HCT116 (cell line): ENCODE measurements around the gene SIRPG.

Experiments used
- EGR1 ChIP-seq: IDR thresholded peaks from 2 replicates; pipeline ENCODE4 v1.6.1; 2012; ENCODE audit warnings: low read depth
- EZH2 ChIP-seq: fragments of 200-600 bp; sonication (generic); IDR thresholded peaks from 2 replicates; pipeline ENCODE4 v1.6.1; 2017; ENCODE audit warnings: antibody characterized with exemption, mixed run types
- EZH2phosphoT487 ChIP-seq: fragments of 200-600 bp; IDR thresholded peaks from 2 replicates; pipeline ENCODE4 v1.6.1; 2018; ENCODE audit warnings: antibody characterized with exemption, borderline replicate concordance
- POLR2A ChIP-seq: IDR thresholded peaks from 2 replicates; pipeline ENCODE4 v1.7.0; 2011; ENCODE audit warnings: borderline replicate concordance; ENCODE audit not compliant: insufficient read depth, insufficient read length; ENCODE audit errors: extremely low read depth
- POLR2AphosphoS5 ChIP-seq: IDR thresholded peaks from 2 replicates; pipeline ENCODE4 v1.6.1; 2011; ENCODE audit warnings: mild to moderate bottlenecking, low read depth, low read length, moderate library complexity
- RAD21 ChIP-seq: IDR thresholded peaks from 2 replicates; pipeline ENCODE4 v1.6.1; 2012; ENCODE audit warnings: low read depth, mild to moderate bottlenecking
- SRF ChIP-seq: IDR thresholded peaks from 2 replicates; pipeline ENCODE4 v1.6.1; 2012; ENCODE audit warnings: low read depth
- TCF7L2 ChIP-seq: IDR thresholded peaks from 2 replicates; pipeline ENCODE4 v1.7.0; 2011; ENCODE audit warnings: borderline replicate concordance, inconsistent platforms; ENCODE audit not compliant: insufficient read depth, insufficient read length; ENCODE audit errors: extremely low read depth
- YY1 ChIP-seq: IDR thresholded peaks from 2 replicates; pipeline ENCODE4 v1.6.1; 2011; ENCODE audit warnings: low read length, low read depth, moderate library complexity, mild to moderate bottlenecking; ENCODE audit not compliant: insufficient replicate concordance; ENCODE audit errors: extremely low read depth
- TF ChIP-seq, protein P1 (sequence below), 3 experiments: fragments of 200-600 bp in 1 of 3; sonication (generic) in 1 of 3; IDR thresholded peaks in 2 of 3; conservative IDR thresholded peaks in 1 of 3; 2 replicates each; pipeline ENCODE4 v1.5.1; 2012 to 2017; ENCODE audit warnings: low read depth in 2 of 3, low read length in 2 of 3, antibody characterized with exemption in 1 of 3, borderline replicate concordance in 1 of 3, control low read depth in 1 of 3, mild to moderate bottlenecking in 1 of 3, mixed read lengths in 1 of 3, mixed run types in 1 of 3, moderate library complexity in 1 of 3; ENCODE audit not compliant: insufficient read depth in 1 of 3
- TF ChIP-seq, protein P2 (sequence below): IDR thresholded peaks from 2 replicates; pipeline ENCODE4 v1.6.1; 2012; ENCODE audit warnings: low read depth
- TF ChIP-seq, protein P3 (sequence below): IDR thresholded peaks from 2 replicates; pipeline ENCODE4 v1.6.1; 2012
- TF ChIP-seq, protein P4 (sequence below): IDR thresholded peaks from 2 replicates; pipeline ENCODE4 v1.6.1; 2011; ENCODE audit warnings: mild to moderate bottlenecking, low read length, moderate library complexity; ENCODE audit not compliant: insufficient replicate concordance; ENCODE audit errors: extremely low read depth

DNA sequence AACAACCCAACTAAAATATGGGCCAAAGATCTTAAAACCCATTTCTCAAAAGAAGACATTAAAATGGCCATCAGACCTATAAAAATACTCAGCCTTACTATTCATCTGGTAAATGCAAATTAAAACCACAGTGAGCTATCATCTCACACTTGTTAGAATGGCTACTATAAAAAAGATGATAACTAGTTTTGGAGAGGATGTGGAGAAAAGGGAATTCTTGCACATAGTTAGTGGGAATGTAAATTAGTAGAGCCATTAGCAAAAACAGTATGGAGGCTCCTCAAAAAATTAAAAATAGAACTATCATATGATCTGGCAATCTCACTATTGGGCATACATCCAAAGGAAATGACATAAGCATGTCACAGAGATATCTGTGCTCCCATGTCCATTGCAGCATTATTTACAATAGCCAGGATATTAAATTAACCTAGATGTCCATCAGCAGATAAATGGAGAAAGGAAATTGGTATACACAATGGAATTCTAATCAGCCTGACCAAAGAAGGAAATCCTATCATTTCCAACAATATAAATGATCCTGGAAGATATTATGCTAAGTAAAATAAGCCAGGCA, 40.6 kb downstream of the SIRPG start:
- TF ChIP-seq EGR1 (no peak), SRF (no peak), POLR2A (no peak), POLR2AphosphoS5 (no peak), EZH2 (no peak), YY1 (no peak), TCF7L2 (no peak), RAD21 (no peak), EZH2phosphoT487 (no peak)
- TF ChIP-seq, protein P1, sequence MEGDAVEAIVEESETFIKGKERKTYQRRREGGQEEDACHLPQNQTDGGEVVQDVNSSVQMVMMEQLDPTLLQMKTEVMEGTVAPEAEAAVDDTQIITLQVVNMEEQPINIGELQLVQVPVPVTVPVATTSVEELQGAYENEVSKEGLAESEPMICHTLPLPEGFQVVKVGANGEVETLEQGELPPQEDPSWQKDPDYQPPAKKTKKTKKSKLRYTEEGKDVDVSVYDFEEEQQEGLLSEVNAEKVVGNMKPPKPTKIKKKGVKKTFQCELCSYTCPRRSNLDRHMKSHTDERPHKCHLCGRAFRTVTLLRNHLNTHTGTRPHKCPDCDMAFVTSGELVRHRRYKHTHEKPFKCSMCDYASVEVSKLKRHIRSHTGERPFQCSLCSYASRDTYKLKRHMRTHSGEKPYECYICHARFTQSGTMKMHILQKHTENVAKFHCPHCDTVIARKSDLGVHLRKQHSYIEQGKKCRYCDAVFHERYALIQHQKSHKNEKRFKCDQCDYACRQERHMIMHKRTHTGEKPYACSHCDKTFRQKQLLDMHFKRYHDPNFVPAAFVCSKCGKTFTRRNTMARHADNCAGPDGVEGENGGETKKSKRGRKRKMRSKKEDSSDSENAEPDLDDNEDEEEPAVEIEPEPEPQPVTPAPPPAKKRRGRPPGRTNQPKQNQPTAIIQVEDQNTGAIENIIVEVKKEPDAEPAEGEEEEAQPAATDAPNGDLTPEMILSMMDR (IDR thresholded peaks at IDR 0.05 in 2 of 3, conservative IDR thresholded peaks at IDR 0.05 in 1 of 3; ENCODE audit: borderline replicate concordance in 1 of 3, insufficient read depth in 1 of 3, low read depth in 2 of 3, low read length in 2 of 3), result no peak
- TF ChIP-seq, protein P2, sequence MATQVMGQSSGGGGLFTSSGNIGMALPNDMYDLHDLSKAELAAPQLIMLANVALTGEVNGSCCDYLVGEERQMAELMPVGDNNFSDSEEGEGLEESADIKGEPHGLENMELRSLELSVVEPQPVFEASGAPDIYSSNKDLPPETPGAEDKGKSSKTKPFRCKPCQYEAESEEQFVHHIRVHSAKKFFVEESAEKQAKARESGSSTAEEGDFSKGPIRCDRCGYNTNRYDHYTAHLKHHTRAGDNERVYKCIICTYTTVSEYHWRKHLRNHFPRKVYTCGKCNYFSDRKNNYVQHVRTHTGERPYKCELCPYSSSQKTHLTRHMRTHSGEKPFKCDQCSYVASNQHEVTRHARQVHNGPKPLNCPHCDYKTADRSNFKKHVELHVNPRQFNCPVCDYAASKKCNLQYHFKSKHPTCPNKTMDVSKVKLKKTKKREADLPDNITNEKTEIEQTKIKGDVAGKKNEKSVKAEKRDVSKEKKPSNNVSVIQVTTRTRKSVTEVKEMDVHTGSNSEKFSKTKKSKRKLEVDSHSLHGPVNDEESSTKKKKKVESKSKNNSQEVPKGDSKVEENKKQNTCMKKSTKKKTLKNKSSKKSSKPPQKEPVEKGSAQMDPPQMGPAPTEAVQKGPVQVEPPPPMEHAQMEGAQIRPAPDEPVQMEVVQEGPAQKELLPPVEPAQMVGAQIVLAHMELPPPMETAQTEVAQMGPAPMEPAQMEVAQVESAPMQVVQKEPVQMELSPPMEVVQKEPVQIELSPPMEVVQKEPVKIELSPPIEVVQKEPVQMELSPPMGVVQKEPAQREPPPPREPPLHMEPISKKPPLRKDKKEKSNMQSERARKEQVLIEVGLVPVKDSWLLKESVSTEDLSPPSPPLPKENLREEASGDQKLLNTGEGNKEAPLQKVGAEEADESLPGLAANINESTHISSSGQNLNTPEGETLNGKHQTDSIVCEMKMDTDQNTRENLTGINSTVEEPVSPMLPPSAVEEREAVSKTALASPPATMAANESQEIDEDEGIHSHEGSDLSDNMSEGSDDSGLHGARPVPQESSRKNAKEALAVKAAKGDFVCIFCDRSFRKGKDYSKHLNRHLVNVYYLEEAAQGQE, result no peak
- TF ChIP-seq, protein P3, sequence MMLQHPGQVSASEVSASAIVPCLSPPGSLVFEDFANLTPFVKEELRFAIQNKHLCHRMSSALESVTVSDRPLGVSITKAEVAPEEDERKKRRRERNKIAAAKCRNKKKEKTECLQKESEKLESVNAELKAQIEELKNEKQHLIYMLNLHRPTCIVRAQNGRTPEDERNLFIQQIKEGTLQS, result no peak
- TF ChIP-seq, protein P4, sequence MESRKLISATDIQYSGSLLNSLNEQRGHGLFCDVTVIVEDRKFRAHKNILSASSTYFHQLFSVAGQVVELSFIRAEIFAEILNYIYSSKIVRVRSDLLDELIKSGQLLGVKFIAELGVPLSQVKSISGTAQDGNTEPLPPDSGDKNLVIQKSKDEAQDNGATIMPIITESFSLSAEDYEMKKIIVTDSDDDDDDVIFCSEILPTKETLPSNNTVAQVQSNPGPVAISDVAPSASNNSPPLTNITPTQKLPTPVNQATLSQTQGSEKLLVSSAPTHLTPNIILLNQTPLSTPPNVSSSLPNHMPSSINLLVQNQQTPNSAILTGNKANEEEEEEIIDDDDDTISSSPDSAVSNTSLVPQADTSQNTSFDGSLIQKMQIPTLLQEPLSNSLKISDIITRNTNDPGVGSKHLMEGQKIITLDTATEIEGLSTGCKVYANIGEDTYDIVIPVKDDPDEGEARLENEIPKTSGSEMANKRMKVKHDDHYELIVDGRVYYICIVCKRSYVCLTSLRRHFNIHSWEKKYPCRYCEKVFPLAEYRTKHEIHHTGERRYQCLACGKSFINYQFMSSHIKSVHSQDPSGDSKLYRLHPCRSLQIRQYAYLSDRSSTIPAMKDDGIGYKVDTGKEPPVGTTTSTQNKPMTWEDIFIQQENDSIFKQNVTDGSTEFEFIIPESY, result no peak
